HG03520 (cell line): ENCODE measurements around the gene HIPK4.
A peak's percentile ranks its signal among the peaks of the same experiment; 100 is the strongest.
"Not testable (repeated sequence)": the region's sequence is repeated elsewhere in the genome, so short reads cannot be mapped to it uniquely, and the experiment has no call there.

Experiments
- ATAC-seq: cut with Tn5 transposase; IDR thresholded peaks from one replicate; pipeline ENCODE4 v1.9.1; 2021; ENCODE audit warnings: mild to moderate bottlenecking, moderate library complexity; ENCODE audit not compliant: unreplicated experiment

Gene HIPK4

GRCh38 chr19:40390084-40390742 lies at the start of gene HIPK4:
Gene HIPK4, minus strand, starts transcription at chr19:40390181. Its CDS starts 279 bp downstream, at chr19:40389902.
- ATAC-seq: no peak

DNA sequence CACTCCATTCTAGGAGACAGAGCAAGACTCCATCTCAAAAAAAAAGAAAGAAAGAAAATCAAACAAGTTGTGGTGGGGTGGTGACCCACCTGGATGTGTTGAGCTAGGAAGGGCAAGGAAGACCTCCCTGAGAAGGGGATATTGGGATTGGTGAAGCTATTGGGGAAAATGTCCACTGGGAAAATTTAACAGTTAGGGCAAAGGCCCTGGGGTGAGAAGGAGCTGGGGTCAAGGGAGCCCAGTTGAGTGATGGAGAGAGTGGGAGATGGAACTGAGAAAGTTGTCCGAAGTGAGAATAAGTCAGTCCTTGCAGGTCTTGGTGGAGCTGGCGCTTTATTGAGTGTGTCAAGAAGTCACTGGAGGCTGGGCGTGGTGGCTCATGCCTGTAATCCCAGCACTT lies 48.3 kb upstream of the HIPK4 start:
- no peak for ATAC-seq

GRCh38 chr19:40433391-40434216 lies 43.6 kb upstream of the HIPK4 start:
- no peak for ATAC-seq

DNA sequence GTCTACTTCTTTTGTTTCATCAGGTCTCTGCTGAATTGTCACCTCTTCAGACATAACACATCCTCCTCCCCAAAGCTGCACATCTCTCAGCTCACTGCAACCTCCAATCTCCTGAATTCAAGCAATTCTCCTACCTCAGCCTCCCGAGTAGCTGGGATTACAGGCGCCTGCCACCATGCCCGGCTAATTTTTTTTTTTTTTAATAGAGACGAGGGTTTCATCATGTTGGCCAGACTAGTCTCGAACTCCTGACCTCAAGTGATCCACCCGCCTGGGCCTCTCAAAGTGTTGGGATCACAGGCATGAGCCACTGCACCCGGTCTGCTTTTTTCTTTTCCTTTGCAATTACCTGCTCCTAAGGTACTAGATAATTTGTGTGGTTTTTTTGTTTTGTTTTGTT lies 42.8 kb upstream of the HIPK4 start:
- not testable (repeated sequence) for ATAC-seq

- no peak for ATAC-seq
Measured at GRCh38 chr19:40431698-40432097, 41.7 kb upstream of the HIPK4 start.

- ATAC-seq: not testable (repeated sequence)
Measured at GRCh38 chr19:40430242-40430641, 40.3 kb upstream of the HIPK4 start.

DNA sequence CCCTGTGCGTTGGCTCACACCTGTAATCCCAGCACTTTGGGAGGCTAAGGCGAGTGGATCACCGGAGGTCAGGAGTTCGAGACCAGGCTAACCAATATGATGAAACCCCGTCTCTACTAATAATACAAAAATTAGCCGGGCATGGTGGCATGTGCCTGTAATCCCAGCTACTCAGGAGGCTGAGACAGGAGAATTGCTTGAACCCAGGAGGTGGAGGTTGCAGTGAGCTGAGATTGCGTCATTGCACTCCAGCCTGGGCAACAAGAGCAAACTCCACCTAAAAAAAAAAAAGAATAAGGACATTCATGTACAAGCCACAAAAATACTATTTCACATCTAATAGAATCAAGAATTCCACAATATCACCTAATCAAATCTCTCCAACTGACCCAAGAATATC lies 38.2 kb upstream of the HIPK4 start:
- ATAC-seq: not testable (repeated sequence)

- ATAC-seq: peak; percentile 80
Measured at GRCh38 chr19:40425450-40426287, 35.7 kb upstream of the HIPK4 start, which contains the start of gene SERTAD1. Gene SERTAD1, minus strand, starts transcription at chr19:40425992. Its CDS starts 2,446 bp downstream, at chr19:40423546.

GRCh38 chr19:40424637-40425449 lies 34.9 kb upstream of the HIPK4 start:
- ATAC-seq: no peak

DNA sequence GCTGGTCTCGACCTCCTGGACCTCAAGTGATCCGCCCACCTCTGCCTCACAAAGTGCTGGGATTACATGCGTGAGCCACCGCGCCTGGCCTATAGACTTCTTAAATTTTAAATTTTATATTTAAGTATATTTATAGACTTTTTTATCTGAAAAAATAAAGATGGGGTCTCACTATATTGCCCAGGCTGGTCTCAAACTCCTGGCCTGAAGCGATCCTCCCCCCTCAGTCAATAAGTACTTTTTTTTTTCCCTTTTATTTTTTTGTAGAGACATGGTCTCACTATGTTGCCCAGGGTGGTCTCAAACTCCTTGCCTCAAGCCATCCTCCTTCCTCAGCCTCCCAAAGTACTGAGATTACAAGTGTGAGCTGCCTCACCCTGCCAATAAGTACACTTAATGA lies 34.0 kb upstream of the HIPK4 start:
- no peak for ATAC-seq

DNA sequence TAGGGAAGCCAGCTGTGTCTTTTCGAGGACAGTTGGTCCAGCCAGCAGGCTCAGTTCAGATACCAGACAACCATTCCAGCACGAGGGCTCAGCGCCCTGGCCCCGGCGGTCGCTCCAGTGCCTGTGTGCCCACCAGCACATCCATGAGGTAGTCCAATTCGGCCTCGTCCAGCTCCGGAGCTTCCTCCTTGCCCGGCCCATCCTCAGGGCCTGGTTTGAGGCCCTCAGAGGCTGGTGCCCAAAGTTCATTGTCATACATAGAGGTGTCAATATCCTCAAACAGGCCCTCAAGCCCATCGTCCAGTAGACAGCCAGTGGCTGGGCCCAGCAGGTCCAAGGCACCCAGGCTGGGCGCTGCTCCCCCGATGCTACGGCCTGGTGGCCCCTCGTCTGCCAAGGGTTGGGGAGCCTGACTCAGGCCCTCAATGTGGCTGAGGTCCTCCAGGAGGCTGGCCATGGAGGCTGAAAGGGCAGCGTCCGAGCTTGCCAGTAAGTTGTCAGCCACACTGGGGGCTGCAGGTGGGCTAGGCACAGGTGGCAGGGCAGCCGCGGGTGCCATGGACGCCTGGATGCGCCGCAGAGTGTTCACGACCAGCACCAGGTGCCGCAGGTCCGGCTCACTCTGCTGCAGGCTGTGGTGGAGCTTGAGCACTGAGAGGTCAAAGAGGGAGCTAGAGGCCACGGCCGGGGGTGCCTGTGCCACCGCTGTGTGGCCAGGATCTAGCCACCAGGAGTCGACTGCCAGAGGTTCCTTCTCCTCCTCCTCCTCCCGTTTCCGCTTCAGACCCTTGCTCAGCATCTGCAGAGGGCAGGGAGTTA lies 33.0 kb upstream of the HIPK4 start:
- ATAC-seq: no peak

DNA sequence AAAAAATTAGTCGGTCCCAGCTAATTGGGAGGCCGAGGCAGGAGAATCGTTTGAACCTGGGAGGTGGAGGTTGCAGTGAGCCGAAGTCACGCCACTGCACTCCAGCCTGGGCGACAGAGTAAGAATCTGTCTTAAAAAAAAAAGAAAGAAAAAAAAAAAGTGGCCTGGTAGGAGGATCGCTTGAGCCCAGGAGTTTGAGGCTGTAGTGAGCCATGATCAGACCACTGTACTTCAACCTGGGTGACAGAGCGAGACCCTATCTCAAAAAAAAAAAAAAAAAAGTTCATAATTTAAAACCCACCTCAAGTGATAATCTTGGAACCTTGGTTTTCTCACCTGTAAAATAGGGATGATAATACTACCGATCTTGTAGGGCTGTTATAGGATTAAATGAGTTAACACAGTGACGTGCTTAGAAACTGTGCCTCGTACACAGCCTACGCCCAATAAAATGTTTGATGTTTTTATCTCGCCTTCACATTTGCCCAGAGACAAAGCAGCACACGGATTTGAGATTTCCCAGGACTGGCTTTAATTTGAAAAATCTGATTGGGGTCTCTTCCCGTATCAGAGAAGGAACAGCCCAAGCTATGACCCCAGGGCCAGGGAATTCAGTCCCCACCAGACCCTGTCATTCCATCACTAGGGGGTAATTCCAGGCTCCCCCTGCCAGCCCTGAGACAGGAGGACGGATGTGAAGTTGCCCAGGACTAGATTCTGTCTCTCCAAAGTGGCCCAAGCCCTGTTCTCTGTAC lies 32.2 kb upstream of the HIPK4 start:
- no peak for ATAC-seq

DNA sequence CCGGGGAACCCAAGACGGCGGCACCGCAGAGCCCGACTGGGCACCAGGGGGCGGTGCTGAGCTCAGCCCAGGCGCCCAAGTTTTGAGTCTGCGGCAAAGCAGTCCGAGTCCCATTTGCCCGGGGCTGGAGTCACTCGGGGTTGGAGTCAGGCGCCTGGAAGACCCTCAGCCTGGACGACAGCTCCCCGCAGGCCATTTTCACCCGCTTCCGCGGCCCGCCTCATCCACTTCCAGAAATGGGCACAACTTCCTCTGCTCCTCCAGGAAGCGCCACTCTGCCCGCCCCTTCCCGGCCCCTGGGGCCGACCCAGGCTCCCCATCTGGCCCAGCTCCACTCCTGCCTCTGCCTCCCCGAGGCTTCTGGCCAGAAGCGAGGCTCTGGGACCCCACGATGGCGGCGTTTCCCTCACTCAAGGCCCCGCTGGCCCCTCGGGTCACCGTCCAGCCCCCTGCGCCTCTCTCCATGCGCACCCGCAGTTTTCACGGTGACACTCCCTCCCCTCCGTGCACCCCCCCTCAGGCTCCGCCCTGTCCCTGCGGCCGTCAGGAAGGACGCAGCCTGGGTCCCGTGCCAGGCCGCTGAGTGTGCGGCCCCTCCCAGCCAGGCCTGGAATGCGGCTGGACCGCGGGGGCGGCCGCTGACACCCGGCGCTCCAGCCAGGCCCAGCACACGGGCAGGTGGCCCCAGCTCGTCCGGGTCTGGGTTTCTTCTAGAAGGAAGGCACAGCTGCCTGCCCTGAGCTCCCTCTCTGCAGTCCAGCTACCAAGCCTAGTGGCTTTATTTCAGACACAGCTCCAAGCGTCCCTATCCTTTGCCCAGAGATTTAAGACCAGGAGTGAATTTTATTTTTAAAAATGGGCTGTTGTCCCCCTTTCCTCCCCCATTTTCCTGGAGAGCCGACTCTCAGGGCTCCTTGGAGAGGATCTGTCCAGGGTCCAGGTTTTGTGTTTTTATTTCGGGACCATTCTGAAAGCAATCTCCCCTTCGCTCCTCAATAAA lies 31.1 kb upstream of the HIPK4 start:
- peak; percentile 32 for ATAC-seq

DNA sequence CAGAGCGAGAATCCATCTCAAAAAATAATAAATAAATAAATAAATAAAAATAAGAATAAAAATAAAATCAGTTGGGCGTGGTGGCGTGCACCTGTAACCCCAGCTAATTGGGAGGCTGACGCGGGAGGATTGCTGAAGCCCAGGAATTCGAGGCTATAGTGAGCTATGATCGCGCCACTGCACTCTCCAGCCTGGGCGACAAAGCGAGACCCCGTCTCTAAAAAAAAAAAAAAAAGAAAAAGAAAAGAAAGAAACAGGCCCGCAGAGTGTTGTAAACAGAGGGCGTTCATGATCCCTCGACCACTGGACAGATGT lies 30.4 kb upstream of the HIPK4 start:
- no peak for ATAC-seq

- no peak for ATAC-seq
Measured at GRCh38 chr19:40419780-40420179, 29.8 kb upstream of the HIPK4 start.

GRCh38 chr19:40419066-40419612 lies 29.2 kb upstream of the HIPK4 start:
- no peak for ATAC-seq

DNA sequence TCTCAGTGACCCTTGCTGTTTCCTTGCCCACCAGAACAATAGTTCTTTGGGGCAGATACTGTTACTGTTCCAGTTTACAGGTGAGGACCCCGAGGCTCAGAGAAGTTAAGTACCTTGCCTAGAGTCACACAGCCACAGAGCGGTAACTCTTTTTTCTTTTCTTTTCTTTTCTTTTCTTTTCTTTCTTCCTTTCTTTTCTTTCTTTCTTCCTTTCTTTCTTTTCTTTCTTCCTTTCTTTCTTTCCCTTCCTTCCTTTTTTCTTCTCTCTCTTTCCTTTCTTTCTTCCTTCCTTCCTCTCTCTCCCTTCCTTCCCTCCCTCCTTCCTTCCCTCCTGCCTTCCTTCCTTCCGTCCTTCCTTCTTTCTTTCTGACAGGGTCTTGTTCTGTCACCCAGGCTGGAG lies 28.1 kb upstream of the HIPK4 start:
- ATAC-seq: no peak

GRCh38 chr19:40417643-40417981 lies 27.6 kb upstream of the HIPK4 start:
- no peak for ATAC-seq
